ENCODE measurements around the gene GABRB2. TPM values are rescaled to one million over a fixed set of nuclear protein-coding genes. Genes with fewer than 3 reads are reported as not detected.

The GABRB2 gene
- total RNA-seq, 1 donor from 2014 or later = 0.21 TPM

DNA sequence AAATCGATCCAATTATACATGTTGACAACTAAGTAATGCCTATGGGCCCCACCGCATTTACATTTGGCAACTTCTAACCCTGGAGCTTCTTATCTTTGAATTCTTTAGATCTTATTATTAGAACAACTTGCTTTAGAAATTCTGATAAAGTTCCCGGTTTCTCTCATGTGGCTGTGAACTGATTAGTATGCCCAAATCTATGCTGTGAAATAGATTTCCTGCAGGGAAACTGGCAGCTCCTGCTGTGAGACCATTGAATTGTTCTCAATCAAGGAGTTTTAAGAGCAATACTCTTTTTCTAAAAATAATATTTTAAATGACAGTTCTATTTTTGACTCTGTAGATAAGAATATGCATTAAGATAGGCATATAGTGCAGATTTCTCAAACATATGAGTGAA lies 177.5 kb downstream of the GABRB2 start:
- H3K4me1 Mint-ChIP-seq = peaks cover 13% of the 10 kb centered on the region
- no peaks in the 10 kb centered on the region for H3K9me3 Mint-ChIP-seq
- no peak overlapping the region for H3K27ac Mint-ChIP-seq (ENCODE audit: unreplicated experiment)
- H3K36me3 Mint-ChIP-seq (ENCODE audit: low read depth) = no peaks in the 10 kb centered on the region
- H3K27me3 Mint-ChIP-seq (ENCODE audit: low read depth) = no peaks in the 10 kb centered on the region
- TF ChIP-seq, protein P1, sequence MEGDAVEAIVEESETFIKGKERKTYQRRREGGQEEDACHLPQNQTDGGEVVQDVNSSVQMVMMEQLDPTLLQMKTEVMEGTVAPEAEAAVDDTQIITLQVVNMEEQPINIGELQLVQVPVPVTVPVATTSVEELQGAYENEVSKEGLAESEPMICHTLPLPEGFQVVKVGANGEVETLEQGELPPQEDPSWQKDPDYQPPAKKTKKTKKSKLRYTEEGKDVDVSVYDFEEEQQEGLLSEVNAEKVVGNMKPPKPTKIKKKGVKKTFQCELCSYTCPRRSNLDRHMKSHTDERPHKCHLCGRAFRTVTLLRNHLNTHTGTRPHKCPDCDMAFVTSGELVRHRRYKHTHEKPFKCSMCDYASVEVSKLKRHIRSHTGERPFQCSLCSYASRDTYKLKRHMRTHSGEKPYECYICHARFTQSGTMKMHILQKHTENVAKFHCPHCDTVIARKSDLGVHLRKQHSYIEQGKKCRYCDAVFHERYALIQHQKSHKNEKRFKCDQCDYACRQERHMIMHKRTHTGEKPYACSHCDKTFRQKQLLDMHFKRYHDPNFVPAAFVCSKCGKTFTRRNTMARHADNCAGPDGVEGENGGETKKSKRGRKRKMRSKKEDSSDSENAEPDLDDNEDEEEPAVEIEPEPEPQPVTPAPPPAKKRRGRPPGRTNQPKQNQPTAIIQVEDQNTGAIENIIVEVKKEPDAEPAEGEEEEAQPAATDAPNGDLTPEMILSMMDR (conservative IDR thresholded peaks at IDR 0.05) = no peak
- no peak for DNase-seq (ENCODE audit: low read depth, low spot score)
- H3K4me3 Mint-ChIP-seq = no peak overlapping the region

DNA sequence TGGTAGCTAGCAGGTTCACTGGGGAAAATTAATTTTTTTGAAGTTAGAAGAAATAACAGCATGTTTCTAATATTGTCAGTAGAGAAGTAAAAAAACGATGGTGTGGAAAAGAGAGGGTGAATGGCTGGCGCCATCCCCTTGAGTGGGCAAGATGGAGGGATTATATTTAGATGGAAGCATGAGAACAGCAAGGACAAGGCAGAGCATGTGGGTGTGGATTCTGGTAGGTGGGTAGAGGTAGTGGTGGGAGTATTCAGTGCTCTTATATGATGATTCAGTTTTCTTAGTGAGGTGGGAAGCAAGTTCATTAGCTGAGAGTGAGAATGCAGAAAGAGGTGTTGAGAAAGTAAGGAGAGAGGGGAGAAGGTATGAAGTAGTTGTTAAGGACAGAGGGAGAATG lies 188.1 kb downstream of the GABRB2 start:
- TF ChIP-seq, protein P1 (conservative IDR thresholded peaks at IDR 0.05) = no peak
- no peak overlapping the region for H3K4me3 Mint-ChIP-seq
- no peak for DNase-seq (ENCODE audit: low read depth, low spot score)
- H3K36me3 Mint-ChIP-seq (ENCODE audit: low read depth) = no peaks in the 10 kb centered on the region
- no peaks in the 10 kb centered on the region for H3K27me3 Mint-ChIP-seq (ENCODE audit: low read depth)
- no peak overlapping the region for H3K27ac Mint-ChIP-seq (ENCODE audit: unreplicated experiment)
- no peaks in the 10 kb centered on the region for H3K4me1 Mint-ChIP-seq
- H3K9me3 Mint-ChIP-seq = no peaks in the 10 kb centered on the region

DNA sequence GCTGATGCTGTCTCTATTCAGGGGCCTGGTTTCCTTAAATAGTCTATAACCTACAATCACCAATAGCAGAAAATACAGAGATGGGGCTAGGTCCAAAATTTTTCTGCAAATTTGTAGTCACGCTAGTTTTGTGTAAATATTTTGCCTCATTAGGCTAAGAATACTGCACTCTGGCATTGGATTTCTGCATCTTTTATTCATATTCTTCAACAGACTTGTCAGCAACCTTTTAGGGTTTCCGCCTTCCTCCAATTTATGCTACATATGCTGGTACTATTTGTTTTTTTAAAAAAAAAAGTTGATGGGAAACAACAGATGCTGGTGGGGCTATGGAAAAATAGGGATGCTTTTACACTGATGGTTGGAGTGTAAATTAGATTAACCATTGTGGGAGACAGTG lies 202.3 kb downstream of the GABRB2 start:
- H3K4me1 Mint-ChIP-seq = no peaks in the 10 kb centered on the region
- H3K9me3 Mint-ChIP-seq = no peaks in the 10 kb centered on the region
- DNase-seq (ENCODE audit: low read depth, low spot score) = no peak
- no peaks in the 10 kb centered on the region for H3K27me3 Mint-ChIP-seq (ENCODE audit: low read depth)
- H3K27ac Mint-ChIP-seq (ENCODE audit: unreplicated experiment) = no peak overlapping the region
- no peak overlapping the region for H3K4me3 Mint-ChIP-seq
- TF ChIP-seq, protein P1 (conservative IDR thresholded peaks at IDR 0.05) = no peak
- H3K36me3 Mint-ChIP-seq (ENCODE audit: low read depth) = no peaks in the 10 kb centered on the region

DNA sequence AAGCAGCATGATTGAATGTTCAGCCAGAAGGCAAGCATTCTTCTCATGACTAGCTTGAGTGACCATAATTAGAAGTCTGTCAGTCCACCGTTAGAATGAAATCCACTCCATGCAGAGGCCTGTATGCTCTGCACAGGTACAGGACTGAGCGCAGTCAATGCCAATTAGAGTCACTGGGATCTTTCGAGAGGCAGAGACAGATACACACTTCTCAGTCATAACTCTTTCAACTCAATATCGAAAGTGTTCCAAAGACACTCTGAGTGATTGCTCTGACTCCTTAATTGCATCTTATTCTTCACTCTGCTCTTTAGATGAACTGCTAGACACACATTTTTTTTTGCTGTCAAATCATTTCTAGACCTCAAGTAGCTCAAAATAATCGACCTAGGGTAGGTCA lies 203.6 kb downstream of the GABRB2 start:
- Mint-ChIP-seq H3K36me3 (ENCODE audit: low read depth) (no peaks in the 10 kb centered on the region), H3K4me3 (no peak overlapping the region), H3K27ac (ENCODE audit: unreplicated experiment) (no peak overlapping the region), H3K9me3 (no peaks in the 10 kb centered on the region), H3K27me3 (ENCODE audit: low read depth) (no peaks in the 10 kb centered on the region), H3K4me1 (no peaks in the 10 kb centered on the region)
- TF ChIP-seq, protein P1 (conservative IDR thresholded peaks at IDR 0.05) = no peak
- DNase-seq (ENCODE audit: low read depth, low spot score) = no peak

DNA sequence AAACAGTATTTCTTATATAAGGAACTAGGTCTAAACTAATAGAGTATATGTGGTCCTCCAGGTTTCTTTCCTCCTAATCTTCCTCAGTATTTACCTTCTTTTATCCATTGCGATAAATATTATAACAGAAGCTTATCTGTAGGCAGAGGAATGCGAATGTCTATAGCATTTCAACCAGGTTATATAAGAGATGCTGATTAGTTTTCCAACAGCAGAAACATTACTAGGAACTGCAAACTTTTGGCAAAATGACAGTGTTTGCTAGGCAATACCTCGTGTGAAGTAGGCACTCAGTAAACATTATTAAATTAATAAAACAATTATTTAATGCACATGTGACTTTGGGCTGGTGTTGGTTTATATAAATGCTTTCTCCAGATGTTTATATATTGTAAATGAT lies 206.5 kb downstream of the GABRB2 start:
- TF ChIP-seq, protein P1 (conservative IDR thresholded peaks at IDR 0.05) = no peak
- no peaks in the 10 kb centered on the region for H3K4me1 Mint-ChIP-seq
- no peak for DNase-seq (ENCODE audit: low read depth, low spot score)
- H3K27me3 Mint-ChIP-seq (ENCODE audit: low read depth) = no peaks in the 10 kb centered on the region
- H3K27ac Mint-ChIP-seq (ENCODE audit: unreplicated experiment) = no peak overlapping the region
- no peaks in the 10 kb centered on the region for H3K36me3 Mint-ChIP-seq (ENCODE audit: low read depth)
- no peaks in the 10 kb centered on the region for H3K9me3 Mint-ChIP-seq
- H3K4me3 Mint-ChIP-seq = no peak overlapping the region
